Cerebellar cortex (tissue), 1 donor: Measurements from ENCODE around the gene XKRX.

ENCODE experiments used
- DNase-seq: peaks from one replicate; pipeline ENCODE4 v3.0.0-alpha.2; 2015; ENCODE audit warnings: low spot score

Gene XKRX

DNA sequence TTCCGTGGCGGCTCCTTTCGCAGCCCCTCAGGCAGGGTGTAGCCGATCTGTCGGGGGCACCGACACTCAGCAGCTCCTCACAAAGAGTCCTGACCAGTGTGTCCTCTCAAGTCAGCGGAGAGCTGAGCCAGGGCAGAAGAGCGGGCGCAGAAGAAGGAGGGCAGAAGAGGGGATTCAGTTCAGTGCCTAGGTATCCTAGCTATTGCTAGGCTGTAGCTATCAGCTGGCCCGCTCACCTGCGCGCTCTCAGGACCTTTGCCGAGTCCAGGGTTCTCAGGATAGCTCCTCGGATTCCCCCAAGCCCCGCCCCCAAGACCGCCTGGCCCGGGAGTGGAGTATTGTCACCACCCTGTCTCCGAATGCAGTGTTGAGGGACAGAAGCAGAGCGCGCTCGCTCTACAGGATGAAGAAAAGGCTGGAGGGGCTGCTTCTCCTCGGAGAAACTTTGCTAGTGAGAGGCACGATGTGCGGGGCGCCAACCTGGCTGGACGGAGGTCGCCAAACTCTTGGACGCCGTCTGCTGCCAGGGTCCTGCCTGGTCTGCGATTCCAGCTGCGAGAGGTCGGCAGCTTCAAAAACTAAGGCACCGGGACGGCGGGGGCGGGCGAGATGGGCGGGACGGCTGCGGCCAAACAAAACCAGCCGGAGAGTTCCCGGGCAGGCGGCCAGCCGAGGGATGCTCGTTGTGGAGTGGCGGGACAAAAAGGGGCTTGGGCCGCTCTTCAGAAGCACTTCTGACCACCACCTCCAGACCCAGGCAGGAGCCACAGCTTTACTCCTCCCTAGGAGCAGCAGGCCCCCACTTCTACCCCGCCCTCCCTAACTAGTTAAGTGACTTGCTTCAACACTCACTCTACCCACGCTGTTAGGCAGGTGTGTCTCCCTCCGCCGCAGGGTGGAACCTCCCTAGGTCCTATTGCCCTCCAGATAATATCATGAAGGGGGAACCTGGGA is at the start of gene XKRX:
XKRX (minus strand) TSS at position 258 of the 954 bp plus-strand sequence. CDS start 613 bp downstream, outside the sequence.
- no peak for DNase-seq

- no peak for DNase-seq
Observed at GRCh38 chrX:100976211-100976610, 47.5 kb upstream of the XKRX start.

- no peak for DNase-seq
Observed at GRCh38 chrX:100975212-100975611, 46.5 kb upstream of the XKRX start.

DNA sequence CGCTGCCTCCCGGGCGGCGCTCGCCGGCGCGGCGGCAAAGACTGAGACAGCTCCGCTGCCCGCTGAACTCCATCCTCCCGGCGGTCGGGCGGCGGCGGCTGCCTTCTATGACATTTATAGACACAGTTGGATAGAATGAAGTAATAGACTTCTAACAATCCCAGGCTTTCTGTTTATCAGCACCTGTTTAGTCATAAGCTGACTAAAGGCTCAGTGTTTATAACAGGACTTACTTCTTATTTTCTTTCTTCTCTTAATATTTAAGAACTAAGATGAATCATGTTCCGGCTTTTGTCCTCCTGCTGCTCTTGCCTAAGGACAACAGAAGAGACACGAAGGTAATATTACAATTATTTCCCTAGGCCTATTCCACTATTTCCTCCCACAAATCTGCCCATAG is 44.7 kb upstream of the XKRX start:
- DNase-seq, result no peak

GRCh38 chrX:100969936-100970335 is 41.2 kb upstream of the XKRX start:
- DNase-seq, result no peak

- no peak for DNase-seq
Observed at GRCh38 chrX:100969408-100969807, 40.7 kb upstream of the XKRX start, which contains the start of gene ARL13A. ARL13A (plus strand) TSS chrX:100969708; CDS start chrX:100973690, 3,982 bp downstream.

DNA sequence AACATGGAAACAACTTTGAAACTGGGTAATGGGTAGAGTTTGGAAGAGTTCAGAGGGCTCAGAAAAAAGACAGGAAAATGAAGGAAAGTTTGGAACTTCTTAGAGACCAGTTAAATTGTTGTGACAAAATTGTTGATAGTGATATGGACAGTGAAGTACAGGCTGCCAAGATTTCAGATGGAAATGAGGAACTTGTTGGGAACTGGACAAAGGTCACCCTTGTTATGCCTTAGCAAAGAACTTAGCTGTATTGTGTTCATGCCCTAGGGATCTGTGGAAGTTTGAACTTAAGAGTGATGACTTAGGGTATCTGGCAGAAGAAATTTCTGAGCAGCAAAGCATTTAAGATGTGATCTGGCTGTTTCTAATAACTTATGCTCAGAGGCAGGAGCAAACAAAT is 35.6 kb upstream of the XKRX start:
- no peak for DNase-seq

GRCh38 chrX:100962811-100963210 is 34.1 kb upstream of the XKRX start:
- no peak for DNase-seq

- DNase-seq, result no peak
Observed at GRCh38 chrX:100948557-100948956, 19.8 kb upstream of the XKRX start.

DNA sequence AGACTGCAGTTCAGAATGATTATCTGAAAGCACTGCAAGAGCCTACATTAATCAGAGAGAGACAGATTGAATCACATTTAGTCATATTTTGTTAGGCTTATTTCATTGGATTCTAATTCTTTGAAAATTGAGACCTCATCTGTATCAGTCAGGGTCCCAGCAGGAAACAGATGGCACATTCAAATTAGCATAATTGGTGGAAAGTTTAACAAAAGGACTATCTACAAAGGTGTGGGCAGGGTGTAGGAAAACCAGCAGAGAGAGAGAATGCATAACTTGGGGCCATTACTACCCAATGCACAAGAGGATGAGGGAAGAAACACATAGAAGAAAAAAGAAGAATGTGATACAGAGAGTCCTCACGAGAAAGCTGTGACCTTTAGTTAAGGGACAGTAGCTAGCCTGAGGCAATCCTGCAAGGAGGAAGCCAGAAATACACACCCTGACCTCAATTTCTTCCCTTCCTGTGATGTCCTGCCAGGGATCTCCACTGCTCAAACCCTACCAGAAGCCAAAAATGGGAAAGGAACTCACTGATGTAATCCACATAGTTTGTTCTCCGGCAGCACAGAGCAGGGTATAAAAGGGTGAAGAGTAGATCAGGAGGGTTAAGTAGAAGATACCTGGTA is 17.7 kb upstream of the XKRX start:
- DNase-seq, result peak; percentile 3

DNA sequence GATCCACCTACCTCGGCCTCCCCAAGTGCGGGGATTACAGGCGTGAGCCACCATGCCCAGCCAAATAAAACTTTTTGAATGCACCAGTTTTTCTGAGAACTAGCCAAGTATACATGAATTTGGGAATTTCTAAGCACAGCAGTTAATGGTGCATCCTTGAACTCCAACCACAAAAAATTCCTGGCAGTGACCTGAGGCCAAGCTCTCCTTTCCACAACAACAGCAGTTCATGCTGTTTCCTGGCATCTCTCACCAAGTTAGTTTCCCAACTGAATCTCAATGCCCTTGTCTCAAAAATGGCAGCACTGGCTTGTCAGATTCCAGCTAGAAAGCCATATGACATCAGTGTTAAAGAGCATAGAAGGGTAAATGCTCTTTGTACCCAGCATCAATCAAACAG is 15.9 kb upstream of the XKRX start:
- no peak for DNase-seq

DNA sequence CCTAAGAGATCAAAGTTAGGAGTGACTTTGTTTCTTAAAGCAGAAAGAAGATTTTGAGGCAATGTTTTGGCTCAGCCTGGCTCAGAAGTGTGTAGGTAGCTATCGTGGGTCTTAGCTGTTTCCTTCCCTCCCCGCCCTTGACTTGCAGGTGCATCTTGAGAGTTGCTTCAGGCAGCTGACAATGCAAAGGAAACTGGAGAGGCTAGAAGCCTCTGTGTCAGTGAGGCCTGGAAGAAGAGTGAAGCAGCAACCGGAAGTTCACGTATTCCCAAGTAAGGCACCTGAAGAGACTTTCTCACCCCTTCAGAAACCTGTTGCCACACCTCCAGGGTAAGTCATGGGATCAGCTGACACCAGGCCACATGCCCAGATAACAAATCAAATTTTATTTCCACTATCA is 10.6 kb upstream of the XKRX start:
- no peak for DNase-seq

DNA sequence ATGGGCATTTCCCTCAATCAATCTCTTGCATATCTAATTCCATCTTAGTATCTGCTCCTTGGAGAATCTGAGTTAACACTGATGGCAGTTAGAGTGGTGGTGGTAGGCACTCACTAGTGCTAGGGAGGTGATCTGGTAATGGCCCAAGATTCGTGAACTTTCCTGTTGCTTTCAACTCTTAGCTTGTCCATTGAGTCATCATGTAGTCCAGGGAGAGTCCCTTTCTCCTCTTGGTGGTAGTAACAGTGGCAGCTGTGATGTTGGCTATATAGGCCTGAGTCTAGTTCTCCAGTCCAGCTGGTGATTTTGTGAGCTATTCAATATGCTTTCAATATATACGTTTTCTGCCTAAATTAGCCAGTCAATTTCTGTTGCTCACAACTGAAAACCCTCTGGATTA is 7.0 kb upstream of the XKRX start:
- DNase-seq, result no peak

- no peak for DNase-seq
Observed at GRCh38 chrX:100931925-100932285, 3.2 kb upstream of the XKRX start.

GRCh38 chrX:100931218-100931924 is 2.7 kb upstream of the XKRX start:
- no peak for DNase-seq

DNA sequence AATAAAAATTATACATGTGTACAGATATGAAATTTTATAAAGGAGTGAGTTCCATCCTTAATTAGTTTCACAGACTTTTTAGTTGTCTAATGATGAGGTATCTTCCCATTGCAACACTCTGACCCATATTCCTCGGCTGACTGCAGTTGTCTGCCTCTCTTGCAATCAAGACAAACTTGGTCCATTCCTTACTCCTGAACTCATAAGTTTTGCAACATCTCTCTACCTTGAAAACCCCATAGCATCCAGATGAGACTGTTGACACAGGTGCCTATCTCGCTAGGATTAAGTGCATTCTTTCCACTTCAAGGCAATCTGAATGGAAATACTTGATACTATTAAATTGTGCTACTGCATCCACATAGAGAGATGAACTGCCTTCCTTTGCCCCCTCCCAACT is 2.3 kb downstream of the XKRX start:
- no peak for DNase-seq

DNA sequence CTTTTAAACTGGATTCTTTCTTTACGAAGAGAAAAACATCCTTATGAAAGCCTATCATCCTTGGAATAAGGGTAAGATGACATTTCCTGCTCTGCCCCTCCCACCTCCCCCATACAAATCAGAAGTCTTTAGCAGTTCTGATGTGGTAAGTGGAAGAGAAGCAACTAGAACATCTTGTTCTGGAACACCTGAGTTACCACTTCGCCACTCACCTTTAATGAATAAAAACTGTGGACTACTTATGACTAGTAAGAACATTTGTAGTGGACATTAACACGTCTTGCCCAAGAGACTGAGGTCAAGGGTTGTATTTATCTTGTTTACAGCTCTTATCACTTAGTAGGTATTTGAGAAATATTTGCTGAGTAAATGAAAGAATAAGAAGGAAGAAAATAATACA is 4.3 kb downstream of the XKRX start:
- no peak for DNase-seq

GRCh38 chrX:100915562-100915961 is 13.2 kb downstream of the XKRX start:
- DNase-seq, result no peak

- DNase-seq, result no peak
Observed at GRCh38 chrX:100913111-100913510, 15.6 kb downstream of the XKRX start.

- no peak for DNase-seq
Observed at GRCh38 chrX:100911731-100912130, 17.0 kb downstream of the XKRX start.

DNA sequence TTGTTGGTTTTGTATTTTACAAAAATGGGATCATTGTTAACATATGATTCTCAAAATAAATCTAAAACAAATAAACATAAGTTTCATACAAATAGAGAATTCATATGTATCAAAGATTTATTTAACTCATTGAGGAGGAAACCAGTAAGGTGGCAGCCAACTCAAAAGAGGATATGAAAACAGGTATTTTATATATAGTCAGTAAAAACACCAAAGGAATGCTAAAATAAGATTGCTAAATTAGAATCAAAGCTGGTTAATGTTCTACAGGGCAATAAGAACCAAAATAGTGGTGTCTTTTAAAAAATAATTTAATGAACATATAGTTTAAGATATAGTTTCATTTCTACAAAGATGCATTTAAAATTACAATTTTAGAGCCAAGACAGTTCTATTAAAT is 23.1 kb downstream of the XKRX start:
- DNase-seq, result no peak

DNA sequence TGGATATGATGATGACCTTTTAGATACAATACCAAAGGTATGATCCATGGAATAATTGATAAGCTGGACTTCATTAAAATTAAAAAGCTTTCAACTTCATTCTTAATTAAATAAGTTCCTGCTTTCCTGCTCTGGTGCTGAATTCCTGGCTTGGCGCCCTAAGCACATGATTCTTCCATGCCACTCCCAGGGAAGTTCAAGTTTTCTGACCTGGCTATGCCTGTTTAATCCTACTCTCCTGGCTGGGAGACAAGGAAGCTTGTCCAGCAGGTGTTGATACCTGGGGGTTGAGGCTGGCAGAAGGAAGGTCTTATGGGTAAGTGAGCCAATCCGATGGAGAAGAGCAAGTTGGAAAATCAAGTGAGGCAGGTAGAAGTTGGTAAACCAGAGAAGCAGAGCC is 24.3 kb downstream of the XKRX start:
- no peak for DNase-seq
